Skin epidermis (tissue), 12 donors: ENCODE data around the gene CYP2A13.
"Not testable (repeated sequence)": the region's sequence is repeated elsewhere in the genome, so short reads cannot be mapped to it uniquely, and the experiment has no call there.

Experiments
- H3K27ac ChIP-seq, 21 experiments: fragments of 200-600 bp; sonication (generic) in 11 of 21; one replicate each; pipeline ENCODE4 v1.5.0; 2020; ENCODE audit warnings: mild to moderate bottlenecking in 3 of 21, inconsistent platforms in 2 of 21, moderate library complexity in 2 of 21
- H3K4me3 ChIP-seq, 7 experiments: fragments of 200-600 bp; sonication (generic) in 2 of 7; one replicate each; pipeline ENCODE4 v1.5.0; 2020; ENCODE audit warnings: inconsistent platforms in 2 of 7, mild to moderate bottlenecking in 2 of 7, moderate library complexity in 1 of 7

CYP2A13 gene

DNA sequence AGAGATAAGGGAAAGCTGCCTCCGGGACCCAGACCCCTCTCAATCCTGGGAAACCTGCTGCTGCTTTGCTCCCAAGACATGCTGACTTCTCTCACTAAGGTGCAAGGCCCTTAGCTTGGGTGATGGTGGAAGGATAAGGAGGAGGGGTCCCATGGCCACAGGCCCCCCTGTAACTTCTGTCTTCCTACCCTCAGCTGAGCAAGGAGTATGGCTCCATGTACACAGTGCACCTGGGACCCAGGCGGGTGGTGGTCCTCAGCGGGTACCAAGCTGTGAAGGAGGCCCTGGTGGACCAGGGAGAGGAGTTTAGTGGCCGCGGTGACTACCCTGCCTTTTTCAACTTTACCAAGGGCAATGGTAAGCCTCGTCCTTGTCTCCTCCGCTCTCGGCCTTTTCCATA is 28.0 kb downstream of the CYP2A13 start:
- Histone ChIP-seq H3K27ac (no peak overlapping the region), H3K4me3 (no peak overlapping the region)

DNA sequence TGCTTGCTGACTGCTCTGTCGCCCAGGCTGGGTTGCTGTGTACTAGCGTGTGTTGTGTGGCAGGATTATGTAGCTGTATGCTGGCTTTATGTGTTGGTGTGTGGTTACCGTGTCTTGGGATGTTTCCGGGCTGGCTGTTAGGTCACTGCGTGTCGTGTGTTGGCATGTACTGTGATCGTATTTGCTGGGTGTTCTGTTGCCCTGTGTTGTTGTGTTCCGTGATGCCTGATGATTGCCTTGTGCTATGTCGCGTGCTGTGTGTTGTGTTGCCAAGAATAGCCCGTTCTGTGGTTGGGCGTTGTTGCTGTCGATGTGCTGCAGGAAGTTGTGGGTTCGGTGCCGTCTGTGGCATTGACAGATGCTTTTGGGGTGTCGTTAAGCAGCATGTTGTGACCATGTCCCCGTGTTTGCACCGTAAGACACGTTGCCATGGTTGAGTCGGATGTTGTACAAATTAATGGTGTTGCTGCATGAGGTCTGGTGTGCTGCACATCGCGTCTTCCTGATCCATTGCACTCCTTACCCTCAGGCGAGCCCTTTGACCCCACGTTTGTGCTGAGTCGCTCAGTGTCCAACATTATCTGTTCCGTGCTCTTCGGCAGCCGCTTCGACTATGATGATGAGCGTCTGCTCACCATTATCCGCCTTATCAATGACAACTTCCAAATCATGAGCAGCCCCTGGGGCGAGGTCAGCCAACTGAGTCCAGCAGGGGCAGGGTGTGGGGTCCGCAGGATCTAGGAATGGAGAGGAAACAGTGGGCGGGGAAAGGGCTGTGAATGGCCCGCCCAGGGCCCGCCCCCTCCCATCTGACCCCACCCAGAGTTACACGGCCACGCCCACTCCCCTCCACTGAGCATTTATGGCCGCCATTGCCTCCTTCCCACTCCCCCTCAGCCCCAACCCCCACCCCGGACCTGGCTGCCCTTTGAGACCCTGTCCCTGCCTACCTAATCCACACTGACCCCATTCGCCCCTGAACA is 33.0 kb downstream of the CYP2A13 start:
- not testable (repeated sequence) for H3K4me3 ChIP-seq
- peak overlapping the region in 1 of 21 experiments; percentile 62 for H3K27ac ChIP-seq

DNA sequence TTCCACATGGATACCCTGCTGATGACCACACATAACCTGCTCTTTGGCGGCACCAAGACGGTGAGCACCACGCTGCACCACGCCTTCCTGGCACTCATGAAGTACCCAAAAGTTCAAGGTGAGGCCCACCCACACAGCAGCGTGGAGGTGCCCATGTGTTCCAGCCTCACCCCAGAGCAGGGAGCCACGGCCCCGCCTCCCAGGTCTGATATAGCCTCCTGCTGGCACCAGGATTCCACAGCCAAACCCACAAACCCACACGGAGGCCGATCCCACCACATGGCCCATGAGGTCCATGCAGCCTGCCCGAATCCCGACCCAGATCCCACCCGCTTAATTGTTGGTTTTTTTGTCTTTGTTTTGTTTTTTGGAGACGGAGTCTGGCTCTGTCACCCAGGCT is 34.6 kb downstream of the CYP2A13 start:
- H3K4me3 ChIP-seq, H3K27ac ChIP-seq: not testable (repeated sequence)

DNA sequence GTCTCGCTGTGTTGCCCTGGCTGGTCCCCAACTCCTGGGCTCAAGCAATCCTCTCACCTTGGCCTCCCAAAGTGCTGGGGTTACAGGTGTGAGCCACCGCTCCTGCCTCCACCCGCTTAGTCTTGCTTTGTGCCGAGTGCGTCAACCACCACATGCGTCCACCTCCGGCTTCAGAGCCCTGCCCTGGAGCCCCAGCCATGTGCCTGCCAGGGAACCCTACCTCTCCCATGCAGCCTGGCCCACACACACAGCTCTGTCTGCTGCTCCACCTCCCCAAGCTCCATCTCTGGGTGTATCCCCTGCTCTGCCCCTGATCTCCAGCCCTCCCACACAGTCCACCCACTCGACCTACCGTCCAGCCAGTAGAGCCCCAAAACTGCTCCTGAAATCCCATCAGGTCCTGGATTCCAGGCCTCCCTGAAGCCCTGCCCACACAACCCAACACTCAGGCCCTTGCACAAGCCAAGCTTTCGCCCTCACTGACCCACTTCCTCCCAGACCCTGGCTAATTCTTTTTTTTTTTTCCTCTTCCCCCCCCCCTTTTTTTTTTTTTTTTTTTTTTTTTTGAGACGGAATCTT is 35.6 kb downstream of the CYP2A13 start:
- Histone ChIP-seq H3K27ac (no peak overlapping the region), H3K4me3 (no peak overlapping the region)

DNA sequence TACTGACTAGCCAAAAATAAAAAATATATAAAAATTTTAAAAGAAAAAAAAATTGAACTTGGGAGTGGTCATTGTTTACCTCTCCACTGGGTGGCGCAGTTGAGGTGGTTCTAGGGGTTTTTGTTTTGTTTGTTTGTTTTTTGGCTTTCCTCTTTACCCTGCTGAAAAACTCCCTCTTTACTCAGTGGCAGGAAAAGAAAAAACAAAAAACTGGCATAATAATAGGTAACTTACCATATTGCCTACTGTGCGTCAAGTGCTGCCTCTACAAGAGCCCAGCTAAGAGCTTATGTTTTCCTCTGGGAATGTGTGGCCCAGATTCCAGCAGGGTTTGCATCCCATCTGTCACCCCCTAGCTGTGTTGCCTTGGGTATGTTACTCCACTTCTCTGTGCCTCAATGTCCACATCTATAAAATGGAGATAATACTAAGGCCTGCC is 38.5 kb downstream of the CYP2A13 start:
- not testable (repeated sequence) for H3K27ac ChIP-seq, H3K4me3 ChIP-seq

DNA sequence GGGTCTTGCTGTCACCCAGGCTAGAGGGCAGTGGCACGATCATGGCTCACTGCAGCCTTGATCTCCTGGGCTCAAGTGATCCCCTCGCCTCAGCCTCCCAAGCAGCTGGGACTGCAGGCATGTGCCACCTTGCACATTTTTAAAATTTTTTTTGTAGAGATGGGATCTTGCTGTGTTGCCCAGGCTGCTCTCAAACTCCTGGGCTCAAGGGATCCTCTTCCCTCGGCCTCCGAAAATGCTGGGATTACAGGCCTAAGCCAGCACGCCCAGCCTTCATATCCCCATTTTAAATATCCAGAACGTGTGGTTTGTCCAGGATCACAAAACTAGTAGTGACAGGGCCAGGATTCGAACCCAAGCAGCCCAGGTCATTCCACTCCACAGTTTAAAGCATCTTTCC is 39.1 kb downstream of the CYP2A13 start:
- H3K4me3 ChIP-seq = not testable (repeated sequence)
- peak overlapping the region in 2 of 21 experiments; percentile 33 to 54 for H3K27ac ChIP-seq

DNA sequence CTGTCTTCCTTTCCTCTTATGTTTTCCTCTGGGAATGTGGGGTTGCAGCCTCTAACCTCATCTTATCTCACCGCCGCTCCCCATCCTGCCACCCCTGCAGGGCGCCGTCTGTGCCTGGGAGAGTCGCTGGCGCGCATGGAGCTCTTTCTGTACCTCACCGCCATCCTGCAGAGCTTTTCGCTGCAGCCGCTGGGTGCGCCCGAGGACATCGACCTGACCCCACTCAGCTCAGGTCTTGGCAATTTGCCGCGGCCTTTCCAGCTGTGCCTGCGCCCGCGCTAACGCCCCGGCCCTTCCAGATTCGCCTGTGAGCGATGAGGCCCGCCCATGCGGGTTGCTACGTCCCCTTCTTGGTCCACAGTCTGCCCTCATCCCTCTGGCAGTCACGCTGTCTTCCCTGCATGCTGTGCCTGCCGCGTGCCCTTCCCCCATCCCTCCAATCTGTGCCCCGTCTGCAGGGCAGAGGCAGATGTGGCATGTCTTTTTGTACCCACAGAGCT is 39.6 kb downstream of the CYP2A13 start:
- peak overlapping the region in 4 of 21 experiments; percentile 25 to 54 (median 34) for H3K27ac ChIP-seq
- peak overlapping the region in 2 of 7 experiments; percentile 0 to 8 for H3K4me3 ChIP-seq

DNA sequence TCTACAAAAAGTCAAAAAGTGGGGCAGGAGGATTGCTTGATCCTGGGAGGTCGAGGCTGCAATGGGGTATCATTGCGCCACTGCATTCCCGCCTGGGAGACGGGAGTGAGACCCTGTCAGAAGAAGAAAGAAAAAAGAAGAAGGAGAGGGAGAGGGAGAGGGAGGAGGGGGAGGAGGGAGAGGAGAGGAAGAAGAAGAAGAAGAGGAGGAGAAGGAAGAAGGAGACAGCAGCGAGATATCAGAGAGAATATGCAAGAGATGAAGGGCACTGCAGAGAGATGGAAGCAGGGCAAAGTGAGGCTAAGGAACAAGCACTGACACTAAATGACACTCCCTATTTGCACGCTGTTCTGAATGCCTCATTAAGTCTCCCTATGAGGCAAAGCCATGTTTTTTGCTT is 40.4 kb downstream of the CYP2A13 start:
- H3K27ac ChIP-seq = no peak overlapping the region
- H3K4me3 ChIP-seq = no peak overlapping the region

DNA sequence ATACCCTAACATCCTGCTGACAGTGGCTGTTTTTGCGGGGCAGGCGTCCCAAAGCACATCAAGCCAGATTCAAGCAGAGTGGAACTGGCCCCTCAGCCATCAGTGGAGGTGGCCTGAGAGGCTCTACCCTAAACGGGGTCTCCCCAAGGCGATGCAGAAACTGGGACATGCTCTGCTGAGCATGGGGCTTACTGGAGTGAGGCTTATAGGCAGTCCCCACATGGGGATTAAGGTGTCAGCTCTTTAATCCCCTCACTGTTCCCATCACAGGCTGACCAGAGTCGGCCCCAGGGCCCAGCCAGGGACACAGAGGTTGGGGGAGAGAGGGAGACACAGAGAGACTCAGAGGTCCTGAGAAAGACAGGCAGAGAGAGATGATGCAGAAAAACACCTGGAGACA is 42.9 kb downstream of the CYP2A13 start:
- Histone ChIP-seq H3K27ac (no peak overlapping the region), H3K4me3 (no peak overlapping the region)

DNA sequence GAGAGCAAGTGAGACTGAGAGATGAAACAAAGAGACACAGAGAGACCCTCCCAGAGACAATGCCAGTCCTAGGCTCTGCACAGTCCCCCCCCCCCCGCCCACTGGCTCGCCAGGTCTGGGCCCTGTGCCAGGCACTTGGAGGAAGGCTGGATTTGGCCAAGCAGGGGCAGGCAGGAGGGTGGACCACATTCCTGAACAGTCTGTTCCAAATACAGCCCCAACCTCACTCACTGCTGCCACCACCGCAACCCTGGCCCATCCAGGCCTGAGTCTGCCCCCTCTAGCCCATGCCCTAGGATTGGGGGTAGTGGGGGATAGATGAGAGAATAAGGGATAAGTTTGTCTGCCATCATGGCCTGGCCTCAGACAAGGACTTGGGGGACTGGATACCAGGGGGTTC is 45.0 kb downstream of the CYP2A13 start:
- H3K4me3 ChIP-seq = no peak overlapping the region
- H3K27ac ChIP-seq = no peak overlapping the region

DNA sequence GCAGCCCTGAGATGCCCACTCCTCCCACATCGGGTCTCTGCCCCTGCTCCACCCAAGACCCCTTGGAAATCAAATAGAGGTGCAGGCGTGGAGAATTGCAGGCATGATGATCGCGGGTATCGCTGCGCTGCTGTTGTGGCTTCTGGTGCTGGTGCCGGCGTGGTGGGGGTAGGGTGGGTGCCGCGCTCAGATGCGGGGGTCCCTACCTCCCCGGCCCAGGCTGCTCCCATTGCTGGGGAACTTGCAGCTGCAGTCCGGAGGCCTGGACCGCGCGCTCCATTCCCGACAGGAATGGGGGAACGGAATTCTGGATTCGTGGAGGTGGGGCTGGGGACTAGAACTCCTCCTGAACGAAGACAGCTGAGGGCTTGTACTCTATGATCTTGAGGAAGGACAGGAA is 46.4 kb downstream of the CYP2A13 start:
- Histone ChIP-seq H3K4me3 (peak overlapping the region in 2 of 7 experiments; percentile 4 to 53), H3K27ac (no peak overlapping the region)

DNA sequence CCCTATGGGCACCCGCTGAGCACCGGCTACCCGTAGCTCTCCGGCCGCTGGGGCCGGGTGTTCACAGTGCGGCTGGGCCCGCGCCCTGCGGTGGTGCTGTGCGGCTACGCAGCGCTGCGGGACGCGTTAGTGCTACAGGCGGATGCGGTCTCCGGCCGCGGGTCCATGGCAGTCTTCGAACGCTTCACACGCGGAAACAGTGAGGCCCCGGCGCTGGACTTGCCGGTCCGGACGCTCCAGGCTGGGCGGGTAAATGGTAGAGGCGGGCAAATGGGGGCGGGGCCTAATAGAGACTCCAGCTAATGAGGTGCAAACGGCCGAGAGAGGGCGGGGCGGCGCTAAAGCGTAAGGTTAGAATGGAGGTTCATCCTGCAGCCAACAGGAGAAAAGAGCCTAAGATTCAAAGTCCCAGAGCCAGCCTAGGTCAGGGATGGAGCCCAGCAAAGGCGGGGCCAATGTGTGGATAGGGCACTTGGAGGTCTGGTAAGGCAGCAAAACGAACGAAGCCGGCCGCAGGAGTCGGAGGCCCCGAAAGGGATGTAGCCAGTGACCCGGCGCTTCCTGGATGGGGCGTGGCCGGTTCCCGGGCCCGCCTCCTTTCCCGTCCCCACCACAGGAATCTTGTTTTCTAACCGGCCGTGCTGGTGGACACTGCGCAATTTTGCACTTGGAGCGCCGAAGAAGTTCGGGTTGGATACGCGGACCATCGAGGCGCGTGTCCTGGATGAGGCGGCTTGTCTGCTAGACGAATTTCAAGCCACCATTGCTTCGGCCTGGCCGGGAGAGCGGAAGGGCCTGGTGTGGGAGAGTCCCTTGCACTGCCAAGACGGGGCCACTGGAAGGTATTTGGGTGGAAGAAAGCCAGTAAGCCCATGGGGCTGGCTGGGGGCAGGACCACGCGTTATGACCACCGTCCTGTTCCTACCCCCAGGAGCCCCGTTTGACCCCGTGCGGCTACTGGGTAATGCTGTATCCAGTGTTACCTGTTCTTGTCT is 47.4 kb downstream of the CYP2A13 start:
- Histone ChIP-seq H3K4me3 (peak overlapping the region; percentile 25 to 53 (median 40)), H3K27ac (peak overlapping the region in 13 of 21 experiments; percentile 16 to 76 (median 42))

DNA sequence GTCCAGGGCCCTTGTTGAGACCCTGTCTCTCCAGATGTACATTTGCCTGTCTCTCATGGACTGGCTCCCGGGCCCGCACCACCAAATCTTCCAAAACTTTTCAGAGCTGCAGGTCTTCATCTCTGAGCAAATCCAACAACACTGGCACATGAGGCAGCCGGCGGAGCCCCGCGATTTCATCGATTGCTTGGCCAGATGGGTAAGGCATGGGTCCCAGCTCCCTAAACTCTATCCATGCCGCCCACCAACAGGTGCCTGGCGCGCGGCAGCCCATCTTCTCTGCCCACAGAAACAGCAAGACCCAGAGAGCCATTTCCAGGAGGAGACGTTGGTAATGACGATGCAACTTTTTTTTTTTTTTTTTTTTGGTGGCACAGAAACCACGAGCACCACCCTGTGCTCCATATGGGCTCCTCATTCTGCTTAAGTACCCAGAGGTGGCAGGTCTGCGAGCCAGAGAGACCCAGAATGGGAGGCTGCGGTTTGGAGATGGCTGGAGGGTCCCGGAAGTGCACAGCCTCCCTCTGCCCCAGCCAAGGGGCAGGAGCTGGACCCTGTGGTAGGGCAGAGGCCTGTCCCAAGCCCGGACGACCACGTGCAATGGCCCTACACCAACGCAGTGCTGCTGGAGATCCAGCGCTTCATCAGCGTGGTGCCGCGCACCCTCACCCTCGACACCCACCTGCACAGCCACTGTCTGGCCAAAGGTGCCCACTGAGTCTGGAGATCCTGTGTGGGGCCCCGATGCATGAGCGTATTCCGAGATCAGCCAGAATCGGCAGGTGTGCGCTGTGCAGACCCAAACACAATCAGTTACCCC is 48.6 kb downstream of the CYP2A13 start:
- Histone ChIP-seq H3K4me3 (no peak overlapping the region), H3K27ac (peak overlapping the region in 1 of 21 experiments; percentile 72)

DNA sequence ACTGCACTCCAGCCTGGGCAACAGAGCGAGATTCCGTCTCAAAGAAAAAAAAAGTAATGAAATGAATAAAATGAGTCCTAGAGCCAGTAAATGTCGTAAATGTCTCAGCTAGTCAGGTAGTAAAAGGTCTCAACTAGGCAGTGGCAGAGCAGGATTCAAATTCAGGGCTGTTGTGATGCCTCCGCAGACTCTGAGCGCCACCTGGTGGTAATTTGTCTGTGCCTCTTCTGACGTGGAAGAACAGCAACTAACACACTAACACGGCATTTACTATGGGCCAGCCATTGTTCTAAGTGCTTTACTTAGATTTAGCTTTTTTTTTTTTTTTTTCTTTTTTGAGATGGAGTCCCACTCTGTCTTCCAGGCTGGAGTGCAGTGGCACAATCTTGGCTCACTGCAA is 56.2 kb downstream of the CYP2A13 start:
- Histone ChIP-seq H3K4me3 (no peak overlapping the region), H3K27ac (no peak overlapping the region)
